Testis (tissue), 2 donors: ENCODE data around the gene GPR153.

Experiments used
- CTCF ChIP-seq, 3 experiments: fragments of 450-650 bp in 2 of 3; fragments of 200-600 bp in 1 of 3; sonication (generic) in 1 of 3; IDR thresholded peaks; one replicate each; pipeline ENCODE4 v1.5.1; 2016 to 2019; ENCODE audit warnings: antibody characterized with exemption in 3 of 3, mild to moderate bottlenecking in 2 of 3, moderate library complexity in 1 of 3
- POLR2A ChIP-seq: fragments of 450-650 bp; IDR thresholded peaks from one replicate; pipeline ENCODE4 v1.6.1; 2017; ENCODE audit warnings: antibody characterized with exemption, mild to moderate bottlenecking, moderate library complexity

- TF ChIP-seq POLR2A = no peak
- no peak for TF ChIP-seq CTCF (IDR thresholded peaks at IDR 0.05)
Measured at GRCh38 chr1:6278263-6278662, 17.4 kb upstream of the GPR153 start.
